Karpas-422 (cell line): ENCODE data around the gene MEIS2. TPM values are rescaled to one million over a fixed set of nuclear protein-coding genes. Genes with fewer than 3 reads are reported as not detected.

ENCODE experiments used
- DNase-seq: peaks from one replicate; pipeline ENCODE4 v3.0.0-alpha.2; 2015
- H2AFZ ChIP-seq: fragments of 200-600 bp; sonication (generic); 2 replicates; pipeline ENCODE4 v1.6.1; 2014; ENCODE audit warnings: antibody characterized with exemption, low read length, mixed read lengths
- H3K27ac ChIP-seq: fragments of 200-600 bp; sonication (generic); 2 replicates; pipeline ENCODE4 v1.5.1; 2014; ENCODE audit warnings: mild to moderate bottlenecking, low read length, moderate library complexity
- H3K27me3 ChIP-seq: fragments of 200-600 bp; sonication (generic); 2 replicates; pipeline ENCODE4 v1.6.1; 2014; ENCODE audit warnings: low read length, mixed read lengths
- H3K36me3 ChIP-seq: fragments of 200-600 bp; sonication (generic); 2 replicates; pipeline ENCODE4 v1.6.1; 2014; ENCODE audit warnings: low read length, mixed read lengths; ENCODE audit not compliant: insufficient read depth
- H3K4me1 ChIP-seq: fragments of 200-600 bp; sonication (generic); 2 replicates; pipeline ENCODE4 v1.6.1; 2014; ENCODE audit warnings: mild to moderate bottlenecking, low read length, mixed read lengths
- H3K4me2 ChIP-seq: fragments of 200-600 bp; sonication (generic); 2 replicates; pipeline ENCODE4 v1.6.1; 2014; ENCODE audit warnings: low read length, low read depth, mild to moderate bottlenecking; ENCODE audit not compliant: poor library complexity, severe bottlenecking
- H3K4me3 ChIP-seq: fragments of 200-600 bp; sonication (generic); 2 replicates; pipeline ENCODE4 v1.5.1; 2014; ENCODE audit warnings: mild to moderate bottlenecking, antibody characterized with exemption, low read length, mixed read lengths
- H3K79me2 ChIP-seq: fragments of 200-600 bp; sonication (generic); 2 replicates; pipeline ENCODE4 v1.6.1; 2014; ENCODE audit warnings: mild to moderate bottlenecking, low read length, mixed read lengths
- H3K9ac ChIP-seq: fragments of 200-600 bp; sonication (generic); 2 replicates; pipeline ENCODE4 v1.6.0; 2014; ENCODE audit warnings: low read length
- H3K9me2 ChIP-seq: fragments of 200-600 bp; sonication (generic), shearing (Covaris generic); replicated peaks from 2 replicates; pipeline ENCODE4 v1.6.0; 2014; ENCODE audit warnings: mild to moderate bottlenecking, low read length, moderate library complexity; ENCODE audit not compliant: insufficient read depth
- H3K9me3 ChIP-seq: fragments of 300-700, 200-600 bp; sonication (generic); 2 replicates; pipeline ENCODE4 v1.6.1; 2014; ENCODE audit warnings: low read length, mixed read lengths
- H4K20me1 ChIP-seq: fragments of 200-600 bp; sonication (generic); 2 replicates; pipeline ENCODE4 v1.6.1; 2014; ENCODE audit warnings: mild to moderate bottlenecking, antibody characterized with exemption, low read length, low read depth; ENCODE audit not compliant: insufficient read depth
- total RNA-seq: library from RNA; depleted of rRNA; stranded (reverse); fragments of >200 nt; shearing (Covaris generic); gene quantifications from 2 replicates; pipeline ENCODE4 v1.2.3, GENCODE V29; 2014; ENCODE audit warnings: low replicate concordance

MEIS2 gene
- total RNA-seq, 1 experiment from 2014 or later = 68.2 TPM

DNA sequence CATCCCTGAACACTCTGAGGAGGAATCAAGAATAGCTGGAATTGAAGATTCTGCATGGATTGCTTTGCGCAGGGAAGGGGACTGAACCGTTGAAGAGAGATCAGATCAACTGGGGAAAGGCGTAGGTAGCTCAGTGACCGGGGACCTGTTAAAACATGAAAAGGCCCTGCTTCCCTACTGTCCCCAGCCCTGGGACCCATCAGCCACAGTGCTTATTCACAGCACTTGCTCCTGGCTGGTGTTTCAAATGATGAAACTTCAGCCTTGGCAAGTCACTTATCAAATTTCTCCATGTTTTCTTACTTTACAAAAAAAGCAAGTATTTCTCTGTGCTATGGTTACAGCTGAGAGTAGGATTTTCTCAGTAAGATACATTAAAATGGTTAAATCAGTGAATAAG lies 199.3 kb downstream of the MEIS2 start:
- Histone ChIP-seq H3K9ac (no peak overlapping the region), H3K4me2 (no peak overlapping the region), H3K27ac (no peak overlapping the region), H3K9me3 (no peaks in the 10 kb centered on the region), H3K9me2 (no peaks in the 10 kb centered on the region), H3K36me3 (peaks cover 5% of the 10 kb centered on the region; the same call in 1 of the 2 replicates), H3K27me3 (no peaks in the 10 kb centered on the region), H4K20me1 (no peaks in the 10 kb centered on the region), H3K79me2 (peaks cover 60% of the 10 kb centered on the region), H3K4me3 (no peak overlapping the region), H3K4me1 (peaks cover 24% of the 10 kb centered on the region), H2AFZ (no peak overlapping the region)
- no peak for DNase-seq

DNA sequence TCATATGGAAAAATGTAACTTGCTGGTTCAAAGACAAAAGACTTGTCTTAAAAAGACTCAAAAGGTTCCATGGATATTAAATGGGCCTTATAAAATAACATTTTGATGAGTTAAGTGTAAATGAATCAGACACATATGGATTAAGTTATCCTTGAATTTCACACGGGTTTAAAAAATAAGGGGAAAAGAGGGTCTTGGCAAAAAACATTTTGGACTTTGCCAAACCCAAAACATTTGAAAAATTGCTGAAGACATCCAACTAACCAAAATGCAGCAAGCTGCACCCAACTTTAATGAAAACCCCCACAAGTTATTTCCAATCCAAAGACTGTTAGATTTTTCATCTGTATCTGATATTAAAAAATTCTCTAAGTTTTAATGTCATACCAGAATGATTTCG lies 200.7 kb downstream of the MEIS2 start:
- Histone ChIP-seq H2AFZ (no peak overlapping the region), H3K9me3 (no peaks in the 10 kb centered on the region), H3K4me3 (no peak overlapping the region), H3K4me2 (no peak overlapping the region), H3K79me2 (peaks cover 49% of the 10 kb centered on the region), H4K20me1 (no peaks in the 10 kb centered on the region), H3K4me1 (peaks cover 21% of the 10 kb centered on the region), H3K27ac (no peak overlapping the region), H3K9me2 (no peaks in the 10 kb centered on the region), H3K9ac (no peak overlapping the region), H3K36me3 (peaks cover 10% of the 10 kb centered on the region; the same call in 1 of the 2 replicates), H3K27me3 (no peaks in the 10 kb centered on the region)
- DNase-seq = no peak

DNA sequence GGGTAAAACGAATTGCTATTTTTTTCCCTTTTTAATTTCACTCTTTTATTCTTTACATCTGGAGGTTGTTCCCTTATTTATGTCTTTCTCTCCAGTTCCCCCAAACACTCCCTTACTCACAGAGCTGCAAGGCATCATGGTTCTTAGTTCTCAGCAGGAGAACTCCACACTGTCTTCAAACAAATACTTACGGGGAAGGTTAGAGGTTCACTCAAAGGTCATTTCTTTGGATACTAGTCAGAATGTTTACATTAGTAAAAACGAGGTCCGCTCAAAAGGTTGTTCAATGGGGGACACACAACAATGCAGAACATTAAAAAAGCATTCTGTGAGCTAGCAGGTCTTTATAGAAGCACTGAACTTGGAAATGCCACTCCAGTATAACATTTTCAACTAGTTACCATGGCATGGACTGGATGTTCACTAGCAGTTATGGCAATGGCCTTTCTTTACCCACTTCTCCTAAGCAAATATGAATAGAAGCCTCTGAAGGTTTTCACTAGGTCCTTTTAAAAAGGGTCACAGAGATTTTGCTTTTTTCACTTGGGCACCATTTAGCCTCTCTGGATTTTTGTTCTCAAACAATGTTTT lies 201.7 kb downstream of the MEIS2 start:
- H3K9me2 ChIP-seq = no peaks in the 10 kb centered on the region
- peaks cover 18% of the 10 kb centered on the region; the same call in 1 of the 2 replicates for H3K36me3 ChIP-seq
- H4K20me1 ChIP-seq = no peaks in the 10 kb centered on the region
- H3K4me3 ChIP-seq = no peak overlapping the region
- H3K4me1 ChIP-seq = peaks cover 20% of the 10 kb centered on the region
- DNase-seq = no peak
- H2AFZ ChIP-seq = no peak overlapping the region
- H3K9me3 ChIP-seq = no peaks in the 10 kb centered on the region
- H3K79me2 ChIP-seq = peaks cover 40% of the 10 kb centered on the region
- H3K4me2 ChIP-seq = no peak overlapping the region
- no peaks in the 10 kb centered on the region for H3K27me3 ChIP-seq
- no peak overlapping the region for H3K27ac ChIP-seq
- H3K9ac ChIP-seq = no peak overlapping the region

- Histone ChIP-seq H2AFZ (no peak overlapping the region), H3K4me1 (peaks cover 14% of the 10 kb centered on the region; the same call in 1 of the 2 replicates), H3K9me2 (no peaks in the 10 kb centered on the region), H3K36me3 (peaks cover 21% of the 10 kb centered on the region; the same call in 1 of the 2 replicates), H3K4me3 (no peak overlapping the region), H3K9ac (no peak overlapping the region), H4K20me1 (no peaks in the 10 kb centered on the region), H3K79me2 (peaks cover 33% of the 10 kb centered on the region), H3K27me3 (no peaks in the 10 kb centered on the region), H3K4me2 (no peak overlapping the region), H3K27ac (no peak overlapping the region), H3K9me3 (no peaks in the 10 kb centered on the region)
- no peak for DNase-seq
These were observed 202.5 kb downstream of the MEIS2 start for GRCh38 chr15:36897834-36898233.

DNA sequence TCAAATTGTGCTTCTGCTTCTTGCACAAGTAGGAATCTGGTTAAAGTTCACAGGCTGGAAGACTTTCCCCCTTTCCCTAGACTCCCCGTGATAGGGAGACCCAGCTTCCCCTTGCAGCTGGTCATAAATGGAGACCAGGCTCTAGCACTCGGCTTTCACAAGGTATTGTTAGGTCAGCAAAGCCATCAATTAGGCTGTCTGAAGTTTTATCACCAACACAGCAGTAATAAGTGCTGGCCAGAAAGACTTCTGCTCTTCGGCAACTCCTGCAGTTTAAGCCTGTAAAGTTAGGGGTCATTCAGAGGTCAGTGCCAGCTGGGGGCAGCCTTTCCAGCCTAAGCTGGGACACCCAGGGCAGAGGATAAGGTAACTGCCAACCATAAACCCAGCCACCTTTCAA lies 203.4 kb downstream of the MEIS2 start:
- H3K9me3 ChIP-seq = no peaks in the 10 kb centered on the region
- H4K20me1 ChIP-seq = no peaks in the 10 kb centered on the region
- no peaks in the 10 kb centered on the region for H3K9me2 ChIP-seq
- no peaks in the 10 kb centered on the region for H3K27me3 ChIP-seq
- H3K9ac ChIP-seq = no peak overlapping the region
- no peak for DNase-seq
- no peak overlapping the region for H3K4me2 ChIP-seq
- H3K4me3 ChIP-seq = no peak overlapping the region
- H3K27ac ChIP-seq = no peak overlapping the region
- peaks cover 14% of the 10 kb centered on the region; the same call in 1 of the 2 replicates for H3K4me1 ChIP-seq
- H2AFZ ChIP-seq = no peak overlapping the region
- peaks cover 29% of the 10 kb centered on the region for H3K79me2 ChIP-seq
- peaks cover 24% of the 10 kb centered on the region; the same call in 1 of the 2 replicates for H3K36me3 ChIP-seq

DNA sequence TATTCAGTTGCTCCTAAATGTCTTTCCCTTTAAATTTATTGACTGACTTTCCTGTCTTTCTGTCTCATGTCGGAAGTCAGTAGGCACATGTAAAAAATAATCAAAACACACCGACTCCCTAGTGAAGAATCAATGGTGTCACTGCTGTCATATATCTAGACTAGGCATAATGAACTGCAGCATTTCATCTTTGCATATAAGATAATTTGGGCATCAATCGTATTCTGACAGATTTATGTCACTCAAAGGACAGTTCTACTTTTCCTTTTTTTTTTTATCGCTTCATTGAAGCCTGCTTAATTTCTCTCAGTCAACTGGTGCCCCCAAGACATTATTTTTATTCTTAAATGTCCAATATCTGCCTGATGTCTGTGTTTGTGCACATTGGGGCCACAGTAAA lies 206.3 kb downstream of the MEIS2 start:
- H2AFZ ChIP-seq = no peak overlapping the region
- H4K20me1 ChIP-seq = no peaks in the 10 kb centered on the region
- H3K27me3 ChIP-seq = no peaks in the 10 kb centered on the region
- peaks cover 8% of the 10 kb centered on the region; the same call in 1 of the 2 replicates for H3K79me2 ChIP-seq
- no peaks in the 10 kb centered on the region for H3K9me2 ChIP-seq
- H3K9me3 ChIP-seq = no peaks in the 10 kb centered on the region
- H3K4me3 ChIP-seq = no peak overlapping the region
- H3K4me2 ChIP-seq = no peak overlapping the region
- H3K27ac ChIP-seq = no peak overlapping the region
- H3K9ac ChIP-seq = no peak overlapping the region
- DNase-seq = no peak
- H3K36me3 ChIP-seq = peaks cover 34% of the 10 kb centered on the region; the same call in 1 of the 2 replicates
- H3K4me1 ChIP-seq = peaks cover 19% of the 10 kb centered on the region; the same call in 1 of the 2 replicates

DNA sequence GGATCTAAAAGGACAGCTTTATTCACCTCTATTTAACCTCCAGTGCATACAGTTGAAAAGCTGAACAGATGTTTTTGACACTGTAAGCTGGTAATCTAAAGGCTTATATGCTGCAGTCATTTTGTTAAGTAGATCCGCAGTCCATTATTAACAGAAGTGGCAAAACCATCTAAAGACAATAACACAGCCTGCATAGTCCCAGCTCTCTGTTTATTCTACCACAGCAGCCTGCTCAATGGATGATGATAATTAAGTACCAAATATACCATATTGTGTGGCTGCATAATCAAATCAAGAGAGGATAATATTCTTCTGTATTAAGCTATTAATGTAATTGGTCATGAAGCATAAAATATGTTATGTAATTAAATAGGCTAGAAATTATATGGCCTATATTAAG lies 207.1 kb downstream of the MEIS2 start:
- no peak overlapping the region for H3K9ac ChIP-seq
- H3K9me2 ChIP-seq = no peaks in the 10 kb centered on the region
- H3K4me3 ChIP-seq = no peak overlapping the region
- H3K9me3 ChIP-seq = no peaks in the 10 kb centered on the region
- no peaks in the 10 kb centered on the region for H3K27me3 ChIP-seq
- no peaks in the 10 kb centered on the region; the same call in 1 of the 2 replicates for H3K79me2 ChIP-seq
- no peak for DNase-seq
- no peaks in the 10 kb centered on the region for H4K20me1 ChIP-seq
- H3K4me2 ChIP-seq = no peak overlapping the region
- H3K36me3 ChIP-seq = peaks cover 34% of the 10 kb centered on the region; the same call in 1 of the 2 replicates
- H3K27ac ChIP-seq = no peak overlapping the region
- no peak overlapping the region for H2AFZ ChIP-seq
- H3K4me1 ChIP-seq = peaks cover 19% of the 10 kb centered on the region; the same call in 1 of the 2 replicates

GRCh38 chr15:36888011-36888992 lies 212.0 kb downstream of the MEIS2 start:
- no peak overlapping the region for H3K9ac ChIP-seq
- H3K4me2 ChIP-seq = no peak overlapping the region
- no peak overlapping the region for H3K4me3 ChIP-seq
- no peaks in the 10 kb centered on the region for H3K9me2 ChIP-seq
- no peaks in the 10 kb centered on the region for H4K20me1 ChIP-seq
- DNase-seq = no peak
- H3K9me3 ChIP-seq = no peaks in the 10 kb centered on the region
- H2AFZ ChIP-seq = no peak overlapping the region
- H3K27ac ChIP-seq = no peak overlapping the region
- peaks cover 13% of the 10 kb centered on the region; the same call in 1 of the 2 replicates for H3K36me3 ChIP-seq
- no peaks in the 10 kb centered on the region for H3K27me3 ChIP-seq
- H3K4me1 ChIP-seq = peaks cover 29% of the 10 kb centered on the region
- H3K79me2 ChIP-seq = no peaks in the 10 kb centered on the region
